ENCODE data around the gene NOTUM. TPM values are rescaled to one million over a fixed set of nuclear protein-coding genes. Genes with fewer than 3 reads are reported as not detected.
A peak's percentile ranks its signal among the peaks of the same experiment; 100 is the strongest.

The NOTUM gene
- total and polyA plus RNA-seq, 9 of the 15 experiments (the other 6 are each of a cell fraction or from before 2014, with no cell fraction given): 0.03 to 14.0 (median 4.1) TPM

DNA sequence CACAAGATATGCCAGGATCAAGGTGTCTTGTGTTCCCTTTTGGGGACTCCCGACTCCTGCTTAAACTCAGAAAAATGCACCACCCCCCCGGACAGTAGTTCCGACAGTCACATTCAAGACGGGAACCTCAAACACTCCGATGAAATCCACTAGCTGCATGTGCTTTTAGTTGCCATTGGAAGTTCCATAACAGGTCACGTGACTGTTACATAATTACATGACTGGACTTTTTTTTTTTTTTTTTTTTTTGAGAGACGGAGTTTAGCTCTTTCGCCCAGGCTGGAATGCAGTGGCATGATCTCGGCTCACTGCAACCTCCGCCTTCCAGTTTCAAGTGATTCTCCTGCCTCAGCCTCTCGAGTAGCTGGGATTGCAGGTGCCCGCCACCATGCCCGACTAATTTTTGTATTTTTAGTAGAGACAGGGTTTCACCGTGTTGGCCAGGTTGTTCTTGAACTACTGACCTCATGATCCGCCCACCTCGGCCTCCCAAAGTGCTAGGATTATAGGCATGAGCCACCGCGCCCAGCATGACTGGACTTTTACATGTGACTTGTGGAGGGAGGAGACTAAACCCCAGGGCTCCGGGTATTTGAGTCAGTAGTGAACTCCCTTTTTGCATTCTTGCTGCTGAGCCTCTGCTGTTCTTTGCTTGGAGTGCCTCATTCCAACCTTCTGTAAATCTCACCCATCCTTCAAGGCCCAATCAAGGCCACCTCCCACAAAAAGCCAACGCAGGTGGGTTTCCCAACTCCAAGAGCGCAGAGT lies 44.6 kb downstream of the NOTUM start (continued):
- TF ChIP-seq, protein P1, sequence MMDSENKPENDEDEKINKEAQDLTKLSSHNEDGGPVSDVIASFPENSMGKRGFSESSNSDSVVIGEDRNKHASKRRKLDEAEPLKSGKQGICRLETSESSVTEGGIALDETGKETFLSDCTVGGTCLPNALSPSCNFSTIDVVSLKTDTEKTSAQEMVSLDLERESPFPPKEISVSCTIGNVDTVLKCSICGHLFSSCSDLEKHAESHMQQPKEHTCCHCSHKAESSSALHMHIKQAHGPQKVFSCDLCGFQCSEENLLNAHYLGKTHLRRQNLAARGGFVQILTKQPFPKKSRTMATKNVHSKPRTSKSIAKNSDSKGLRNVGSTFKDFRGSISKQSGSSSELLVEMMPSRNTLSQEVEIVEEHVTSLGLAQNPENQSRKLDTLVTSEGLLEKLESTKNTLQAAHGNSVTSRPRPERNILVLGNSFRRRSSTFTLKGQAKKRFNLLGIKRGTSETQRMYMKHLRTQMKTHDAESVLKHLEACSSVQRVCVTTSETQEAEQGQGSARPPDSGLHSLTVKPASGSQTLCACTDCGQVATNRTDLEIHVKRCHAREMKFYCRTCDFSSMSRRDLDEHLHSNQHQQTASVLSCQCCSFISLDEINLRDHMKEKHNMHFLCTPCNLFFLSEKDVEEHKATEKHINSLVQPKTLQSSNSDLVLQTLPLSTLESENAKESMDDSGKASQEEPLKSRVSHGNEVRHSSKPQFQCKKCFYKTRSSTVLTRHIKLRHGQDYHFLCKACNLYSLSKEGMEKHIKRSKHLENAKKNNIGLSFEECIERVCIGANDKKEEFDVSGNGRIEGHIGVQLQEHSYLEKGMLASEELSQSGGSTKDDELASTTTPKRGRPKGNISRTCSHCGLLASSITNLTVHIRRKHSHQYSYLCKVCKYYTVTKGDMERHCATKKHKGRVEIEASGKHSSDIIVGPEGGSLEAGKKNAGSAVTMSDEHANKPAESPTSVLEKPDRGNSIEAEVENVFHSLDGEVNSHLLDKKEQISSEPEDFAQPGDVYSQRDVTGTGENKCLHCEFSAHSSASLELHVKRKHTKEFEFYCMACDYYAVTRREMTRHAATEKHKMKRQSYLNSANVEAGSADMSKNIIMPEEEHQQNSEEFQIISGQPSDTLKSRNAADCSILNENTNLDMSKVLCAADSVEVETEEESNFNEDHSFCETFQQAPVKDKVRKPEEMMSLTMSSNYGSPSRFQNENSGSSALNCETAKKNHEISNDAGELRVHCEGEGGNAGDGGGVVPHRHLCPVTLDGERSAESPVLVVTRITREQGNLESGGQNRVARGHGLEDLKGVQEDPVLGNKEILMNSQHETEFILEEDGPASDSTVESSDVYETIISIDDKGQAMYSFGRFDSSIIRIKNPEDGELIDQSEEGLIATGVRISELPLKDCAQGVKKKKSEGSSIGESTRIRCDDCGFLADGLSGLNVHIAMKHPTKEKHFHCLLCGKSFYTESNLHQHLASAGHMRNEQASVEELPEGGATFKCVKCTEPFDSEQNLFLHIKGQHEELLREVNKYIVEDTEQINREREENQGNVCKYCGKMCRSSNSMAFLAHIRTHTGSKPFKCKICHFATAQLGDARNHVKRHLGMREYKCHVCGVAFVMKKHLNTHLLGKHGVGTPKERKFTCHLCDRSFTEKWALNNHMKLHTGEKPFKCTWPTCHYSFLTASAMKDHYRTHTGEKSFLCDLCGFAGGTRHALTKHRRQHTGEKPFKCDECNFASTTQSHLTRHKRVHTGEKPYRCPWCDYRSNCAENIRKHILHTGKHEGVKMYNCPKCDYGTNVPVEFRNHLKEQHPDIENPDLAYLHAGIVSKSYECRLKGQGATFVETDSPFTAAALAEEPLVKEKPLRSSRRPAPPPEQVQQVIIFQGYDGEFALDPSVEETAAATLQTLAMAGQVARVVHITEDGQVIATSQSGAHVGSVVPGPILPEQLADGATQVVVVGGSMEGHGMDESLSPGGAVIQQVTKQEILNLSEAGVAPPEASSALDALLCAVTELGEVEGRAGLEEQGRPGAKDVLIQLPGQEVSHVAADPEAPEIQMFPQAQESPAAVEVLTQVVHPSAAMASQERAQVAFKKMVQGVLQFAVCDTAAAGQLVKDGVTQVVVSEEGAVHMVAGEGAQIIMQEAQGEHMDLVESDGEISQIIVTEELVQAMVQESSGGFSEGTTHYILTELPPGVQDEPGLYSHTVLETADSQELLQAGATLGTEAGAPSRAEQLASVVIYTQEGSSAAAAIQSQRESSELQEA (IDR thresholded peaks at IDR 0.05; ENCODE audit: low read depth): no peak
- TF ChIP-seq E2F3 (CRISPR knock-in tag; IDR thresholded peaks at IDR 0.05) (no peak), RBM15 (IDR thresholded peaks at IDR 0.05; ENCODE audit: insufficient read depth, low read length) (no peak), SMAD1 (IDR thresholded peaks at IDR 0.05; ENCODE audit: low read depth, low read length, partially characterized antibody) (peak; percentile 16), CREB3 (tag; conservative IDR thresholded peaks at IDR 0.05; ENCODE audit: low read depth) (no peak), BRF1 (IDR thresholded peaks at IDR 0.05; ENCODE audit: borderline replicate concordance, extremely low read depth, insufficient read length) (no peak), HMBOX1 (IDR thresholded peaks at IDR 0.05) (peak; percentile 63; the same call in 1 of the 2 replicates), TCF15 (CRISPR knock-in tag; IDR thresholded peaks at IDR 0.05) (no peak), ZFX (CRISPR knock-in tag; IDR thresholded peaks at IDR 0.05) (0 out of 2 replicates have a peak, but pooled peaks have one; percentile 26), L3MBTL2 (IDR thresholded peaks at IDR 0.05) (peak; percentile 23; the same call in 1 of the 2 replicates), FOXP4 (CRISPR knock-in tag; IDR thresholded peaks at IDR 0.05; ENCODE audit: borderline replicate concordance) (no peak)
- TF ChIP-seq, protein P2, sequence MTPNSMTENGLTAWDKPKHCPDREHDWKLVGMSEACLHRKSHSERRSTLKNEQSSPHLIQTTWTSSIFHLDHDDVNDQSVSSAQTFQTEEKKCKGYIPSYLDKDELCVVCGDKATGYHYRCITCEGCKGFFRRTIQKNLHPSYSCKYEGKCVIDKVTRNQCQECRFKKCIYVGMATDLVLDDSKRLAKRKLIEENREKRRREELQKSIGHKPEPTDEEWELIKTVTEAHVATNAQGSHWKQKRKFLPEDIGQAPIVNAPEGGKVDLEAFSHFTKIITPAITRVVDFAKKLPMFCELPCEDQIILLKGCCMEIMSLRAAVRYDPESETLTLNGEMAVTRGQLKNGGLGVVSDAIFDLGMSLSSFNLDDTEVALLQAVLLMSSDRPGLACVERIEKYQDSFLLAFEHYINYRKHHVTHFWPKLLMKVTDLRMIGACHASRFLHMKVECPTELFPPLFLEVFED (CRISPR knock-in tag; conservative IDR thresholded peaks at IDR 0.05): no peak
